ENCODE results near the gene RAD21L1.

GRCh38 chr20:1252416-1252815 lies 26.6 kb downstream of the RAD21L1 start:
- no peak for TF ChIP-seq CTCF (IDR thresholded peaks at IDR 0.05)
- TF ChIP-seq EP300 (IDR thresholded peaks at IDR 0.05): no peak
- TF ChIP-seq POLR2A (IDR thresholded peaks at IDR 0.05): no peak
